Retinal pigment epithelial cell (primary cell): Measurements from ENCODE around the gene ALDH18A1.
A peak's percentile ranks its signal among the peaks of the same experiment; 100 is the strongest.

ENCODE experiments used
- DNase-seq: peaks from one replicate; pipeline ENCODE4 v3.0.0-alpha.2; 2010; ENCODE audit warnings: low read depth
- H3K4me3 ChIP-seq: 2 replicates; pipeline ENCODE4 v1.5.1; 2011; ENCODE audit warnings: mild to moderate bottlenecking, low read length, control low read depth, moderate library complexity
- CTCF ChIP-seq: conservative IDR thresholded peaks from 2 replicates; pipeline ENCODE4 v1.5.1; 2011; ENCODE audit warnings: low read depth, low read length, control low read depth, inconsistent platforms

The ALDH18A1 gene

GRCh38 chr10:95564291-95564690 is 92.2 kb downstream of the ALDH18A1 start:
- TF ChIP-seq CTCF = no peak
- no peak for DNase-seq
- no peak overlapping the region for H3K4me3 ChIP-seq

GRCh38 chr10:95562341-95562965 is 94.1 kb downstream of the ALDH18A1 start:
- TF ChIP-seq CTCF = no peak
- H3K4me3 ChIP-seq = no peak overlapping the region
- DNase-seq = no peak

DNA sequence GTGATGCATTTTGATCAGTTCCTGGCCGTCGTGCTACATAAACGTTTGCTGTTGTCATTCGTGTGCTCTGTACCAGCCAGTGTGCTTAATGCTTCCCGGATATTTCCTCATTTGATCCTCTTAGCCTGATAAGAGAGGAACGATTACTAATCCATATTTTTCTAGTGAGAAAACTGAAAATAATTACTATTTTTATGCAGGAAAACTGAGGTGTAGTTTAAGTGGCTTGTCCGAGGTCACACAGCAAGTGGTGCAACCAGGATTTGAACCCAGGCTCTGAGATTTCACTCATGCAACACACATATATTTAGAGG is 94.7 kb downstream of the ALDH18A1 start:
- DNase-seq = peak; percentile 7
- no peak for TF ChIP-seq CTCF
- peak overlapping the region; percentile 42 for H3K4me3 ChIP-seq

GRCh38 chr10:95561177-95561863 is 95.2 kb downstream of the ALDH18A1 start, which contains the start of gene SORBS1:
Gene SORBS1 (minus strand): TSS chr10:95561371. CDS start chr10:95441135, 120,236 bp downstream.
- peak within 1 kb of the TSS; percentile 73 for H3K4me3 ChIP-seq
- no peak for TF ChIP-seq CTCF
- peak; percentile 80 for DNase-seq

DNA sequence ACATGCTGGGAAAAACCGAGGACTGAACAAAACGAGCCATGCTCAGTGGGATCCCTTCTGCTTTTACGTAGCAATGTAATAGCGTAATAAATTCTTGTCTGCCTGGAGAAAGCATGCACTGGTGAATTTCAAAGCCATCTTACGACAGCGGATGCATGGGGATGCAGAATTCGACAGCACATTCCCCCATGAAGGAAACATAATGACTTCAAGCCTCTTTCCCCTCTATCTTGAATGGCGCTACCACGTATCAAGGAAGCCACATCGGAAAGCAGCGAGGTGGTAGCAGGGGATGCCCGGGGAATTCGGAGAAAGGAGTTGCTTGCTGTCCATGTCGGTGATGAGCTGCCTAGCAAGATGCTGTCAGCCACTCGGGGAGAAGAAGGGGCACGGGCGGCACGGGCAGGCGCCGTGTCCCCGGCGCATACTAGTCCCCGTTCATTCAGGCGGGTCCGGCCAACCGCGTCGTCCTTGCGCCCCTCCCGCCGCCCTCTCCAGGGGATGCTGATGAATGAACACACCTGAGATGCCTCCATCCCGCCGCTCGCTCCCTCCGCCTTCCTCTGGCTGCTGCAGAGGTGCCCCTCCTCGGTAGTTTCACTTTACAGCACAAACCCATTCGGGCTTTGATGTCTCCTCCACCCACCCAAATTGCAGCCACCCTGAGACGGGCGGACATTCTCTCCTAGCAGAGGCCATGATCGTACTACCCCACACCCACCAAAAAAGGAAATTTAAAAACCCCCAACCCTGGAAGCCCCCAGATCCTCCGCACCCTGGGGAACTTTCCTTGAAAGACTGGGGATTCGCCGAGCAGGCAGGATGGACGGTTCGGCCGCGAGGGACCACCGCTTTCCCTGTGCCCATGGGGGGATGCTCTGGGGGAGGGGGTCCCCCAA is 96.0 kb downstream of the ALDH18A1 start:
- H3K4me3 ChIP-seq = peak overlapping the region; percentile 73
- no peak for DNase-seq
- TF ChIP-seq CTCF = no peak

- DNase-seq = no peak
- H3K4me3 ChIP-seq = no peak overlapping the region
- no peak for TF ChIP-seq CTCF
These were observed 96.6 kb downstream of the ALDH18A1 start for GRCh38 chr10:95559896-95560277.
